ENCODE data around the gene ZNF784.
A peak's percentile ranks its signal among the peaks of the same experiment; 100 is the strongest.

Gene ZNF784

GRCh38 chr19:55614711-55615542, 9.4 kb downstream of the ZNF784 start:
- ChIA-PET CTCF (no interaction called here), POLR2A (ENCODE audit: low non-redundant PET) (no interaction called here)
- TF ChIP-seq CTCF (conservative IDR thresholded peaks at IDR 0.05; ENCODE audit: low read depth), result no peak
- DNase-seq (ENCODE audit: low spot score), result no peak
- no peak overlapping the region for H3K27ac ChIP-seq

GRCh38 chr19:55613930-55614710, 10.2 kb downstream of the ZNF784 start:
- ChIA-PET CTCF (no interaction called here), POLR2A (ENCODE audit: low non-redundant PET) (no interaction called here)
- no peak for TF ChIP-seq CTCF (conservative IDR thresholded peaks at IDR 0.05; ENCODE audit: low read depth)
- no peak for DNase-seq (ENCODE audit: low spot score)
- H3K27ac ChIP-seq, result no peak overlapping the region

GRCh38 chr19:55613396-55613795, 11.0 kb downstream of the ZNF784 start:
- no peak for DNase-seq (ENCODE audit: low spot score)
- no peak for TF ChIP-seq CTCF (conservative IDR thresholded peaks at IDR 0.05; ENCODE audit: low read depth)
- CTCF ChIA-PET, result interaction anchor here (0.7 kb wide), 1 partner anchor 102 kb away, joined by 4 read pairs; no protein-coding TSS in a partner anchor
- peak overlapping the region; percentile 27; the same call in 1 of the 2 replicates for H3K27ac ChIP-seq
- POLR2A ChIA-PET (ENCODE audit: low non-redundant PET), result no interaction called here

GRCh38 chr19:55611983-55612645, 12.3 kb downstream of the ZNF784 start:
- peak overlapping the region; percentile 27 for H3K27ac ChIP-seq
- ChIA-PET POLR2A (ENCODE audit: low non-redundant PET) (interaction anchor here (0.7 kb wide), 1 partner anchor 12 kb away, joined by 3 read pairs; the partner anchor contains the start of gene ZNF784), CTCF (interaction anchor here (0.8 kb wide), 1 partner anchor 20 kb away, joined by 5 read pairs; no protein-coding TSS in a partner anchor)
- DNase-seq (ENCODE audit: low spot score), result no peak
- TF ChIP-seq CTCF (conservative IDR thresholded peaks at IDR 0.05; ENCODE audit: low read depth), result no peak

- H3K27ac ChIP-seq, result peak overlapping the region; percentile 1; the same call in 1 of the 2 replicates
- TF ChIP-seq CTCF (conservative IDR thresholded peaks at IDR 0.05; ENCODE audit: low read depth), result no peak
- no peak for DNase-seq (ENCODE audit: low spot score)
- POLR2A ChIA-PET (ENCODE audit: low non-redundant PET), result no interaction called here
- CTCF ChIA-PET, result interaction anchor here (0.9 kb wide), 1 partner anchor 20 kb away, joined by 3 read pairs; no protein-coding TSS in a partner anchor
Observed at GRCh38 chr19:55611300-55611982, 12.9 kb downstream of the ZNF784 start.
